Neuronal stem cell (in vitro differentiated cells): ENCODE results near the gene CST4.
"Not testable (repeated sequence)": the region's sequence is repeated elsewhere in the genome, so short reads cannot be mapped to it uniquely, and the experiment has no call there.

Source experiments
- DNase-seq: peaks from one replicate; pipeline ENCODE4 v3.0.0-alpha.2; 2013; ENCODE audit warnings: low spot score
- H2AFZ ChIP-seq: one replicate; pipeline ENCODE4 v1.6.1; 2013; ENCODE audit warnings: mild to moderate bottlenecking, low read length, inconsistent platforms
- H2AK5ac ChIP-seq: 2 replicates; pipeline ENCODE4 v1.6.1; 2013; ENCODE audit warnings: low read depth, mild to moderate bottlenecking, inconsistent platforms, low read length, moderate library complexity, mixed read lengths
- H2BK120ac ChIP-seq: 2 replicates; pipeline ENCODE4 v1.6.1; 2013; ENCODE audit warnings: low read depth, mild to moderate bottlenecking, inconsistent platforms, low read length, moderate library complexity, mixed read lengths
- H2BK12ac ChIP-seq: one replicate; pipeline ENCODE4 v1.6.1; 2013; ENCODE audit warnings: low read length, inconsistent platforms
- H2BK15ac ChIP-seq: 2 replicates; pipeline ENCODE4 v1.6.1; 2013; ENCODE audit warnings: mild to moderate bottlenecking, low read length, inconsistent platforms, mixed read lengths
- H2BK5ac ChIP-seq: one replicate; pipeline ENCODE4 v1.6.1; 2013; ENCODE audit warnings: inconsistent platforms, mild to moderate bottlenecking, low read length, moderate library complexity
- H3K14ac ChIP-seq: one replicate; pipeline ENCODE4 v1.6.1; 2013; ENCODE audit warnings: low read length, inconsistent platforms
- H3K18ac ChIP-seq: 2 replicates; pipeline ENCODE4 v1.6.1; 2013; ENCODE audit warnings: low read length, inconsistent platforms
- H3K23ac ChIP-seq: 2 replicates; pipeline ENCODE4 v1.6.1; 2013; ENCODE audit warnings: low read depth, mild to moderate bottlenecking, mixed read lengths, low read length, inconsistent platforms; ENCODE audit not compliant: poor library complexity
- H3K27ac ChIP-seq: replicated peaks from 3 replicates; pipeline ENCODE4 v1.5.1; 2013; ENCODE audit warnings: low read length, inconsistent platforms
- H3K27me3 ChIP-seq, 3 experiments: 2 replicates each; pipeline ENCODE4 v1.6.1; 2013; ENCODE audit warnings: low read length in 3 of 3, mild to moderate bottlenecking in 2 of 3, inconsistent platforms in 1 of 3, low read depth in 1 of 3, mixed read lengths in 1 of 3, moderate library complexity in 1 of 3; ENCODE audit not compliant: control insufficient read depth in 3 of 3, insufficient read depth in 3 of 3
- H3K36me3 ChIP-seq, 2 donors: replicated peaks in 1 of 2; 2 replicates each; pipeline ENCODE4 v1.6.1; 2013; ENCODE audit warnings: low read length in 2 of 2; ENCODE audit not compliant: control insufficient read depth in 2 of 2, insufficient read depth in 2 of 2
- H3K4ac ChIP-seq: 2 replicates; pipeline ENCODE4 v1.6.1; 2013; ENCODE audit warnings: inconsistent platforms, mild to moderate bottlenecking, low read length, moderate library complexity
- H3K4me1 ChIP-seq, 2 donors: 1 replicate in 1 of 2; 2 replicates in 1 of 2; pipeline ENCODE4 v1.6.1; 2013; ENCODE audit warnings: low read length in 2 of 2, low read depth in 1 of 2; ENCODE audit not compliant: control insufficient read depth in 2 of 2, insufficient read depth in 1 of 2
- H3K4me2 ChIP-seq: one replicate; pipeline ENCODE4 v1.6.1; 2013; ENCODE audit warnings: mild to moderate bottlenecking, low read length, inconsistent platforms; ENCODE audit not compliant: insufficient read depth, poor library complexity, severe bottlenecking
- H3K4me3 ChIP-seq, 2 donors: 2 replicates each; pipeline ENCODE4 v1.5.1; 2013; ENCODE audit warnings: low read length in 2 of 2, mild to moderate bottlenecking in 2 of 2, inconsistent platforms in 1 of 2, moderate library complexity in 1 of 2
- H3K79me1 ChIP-seq: one replicate; pipeline ENCODE4 v1.6.1; 2013; ENCODE audit warnings: low read depth, mild to moderate bottlenecking, inconsistent platforms, low read length, moderate library complexity
- H3K9ac ChIP-seq: one replicate; pipeline ENCODE4 v1.6.1; 2013; ENCODE audit warnings: mild to moderate bottlenecking, low read depth, low read length, inconsistent platforms; ENCODE audit not compliant: poor library complexity
- H3K9me3 ChIP-seq, 2 donors: replicated peaks in 1 of 2; 2 replicates each; pipeline versions ENCODE3 to v1.6.1; 2013; ENCODE audit warnings: low read length in 2 of 2, mild to moderate bottlenecking in 2 of 2, inconsistent platforms in 1 of 2, low read depth in 1 of 2, mixed read lengths in 1 of 2, moderate library complexity in 1 of 2; ENCODE audit not compliant: control insufficient read depth in 2 of 2, insufficient read depth in 1 of 2
- H4K8ac ChIP-seq: one replicate; pipeline ENCODE4 v1.6.1; 2013; ENCODE audit warnings: low read depth, mild to moderate bottlenecking, inconsistent platforms, low read length, moderate library complexity
- H4K91ac ChIP-seq: one replicate; pipeline ENCODE4 v1.6.1; 2013; ENCODE audit warnings: low read length, low read depth, mild to moderate bottlenecking, inconsistent platforms; ENCODE audit not compliant: poor library complexity
- WGBS, 2 donors: extraction: QIAGEN DNeasy Blood & Tissue Kit; methylation state at CpG; one replicate each; pipeline ENCODE4 v1.1.7; 2013; ENCODE audit warnings: missing lambda C conversion rate in 2 of 2, mixed read lengths in 1 of 2; ENCODE audit not compliant: insufficient read length in 2 of 2, insufficient replicate concordance in 1 of 2; ENCODE audit errors: extremely low coverage in 2 of 2; 5-methylcytosine and 5-hydroxymethylcytosine counted together

CST4 gene

DNA sequence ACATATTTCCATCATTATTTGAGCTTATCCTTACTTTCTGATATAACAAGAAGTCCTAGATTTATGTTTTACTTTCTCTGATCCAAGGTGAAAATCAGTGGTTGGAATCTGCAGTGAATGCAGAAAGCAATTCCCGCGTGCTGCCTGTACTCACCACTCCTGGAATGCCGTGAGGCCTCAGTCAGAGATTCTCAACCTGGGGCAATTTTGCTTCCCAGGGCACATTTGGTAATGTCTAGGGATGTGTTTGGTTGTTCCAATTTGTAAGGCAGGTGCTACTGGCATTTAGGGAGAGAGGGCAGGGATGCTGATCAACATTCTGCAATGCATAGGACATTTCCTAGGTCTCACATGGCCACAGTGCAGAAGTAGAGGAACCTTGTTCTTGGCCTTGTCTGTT, 23.9 kb downstream of the CST4 start:
- Histone ChIP-seq H2BK12ac (no peak overlapping the region), H3K4me3 (no peak overlapping the region), H3K9ac (no peak overlapping the region), H2AK5ac (no peak overlapping the region), H3K27me3 (peaks cover 0 to 10% (median 0%) of the 10 kb centered on the region in 3 experiments), H3K9me3 (no peaks in the 10 kb centered on the region), H2BK120ac (no peak overlapping the region), H3K23ac (no peak overlapping the region), H4K91ac (no peak overlapping the region), H3K14ac (no peak overlapping the region), H3K4me1 (peaks cover 0 to 8% of the 10 kb centered on the region in 2 donors), H3K4ac (no peak overlapping the region), H3K79me1 (no peaks in the 10 kb centered on the region), H4K8ac (peak overlapping the region; percentile 86), H2BK5ac (no peak overlapping the region), H3K36me3 (no peaks in the 10 kb centered on the region), H3K27ac (no peak overlapping the region), H2BK15ac (no peak overlapping the region), H3K4me2 (no peak overlapping the region), H2AFZ (no peak overlapping the region), H3K18ac (no peak overlapping the region)
- no peak for DNase-seq
- no CpG with 5 or more reads among the region's 3 CpGs for WGBS, 2 donors

DNA sequence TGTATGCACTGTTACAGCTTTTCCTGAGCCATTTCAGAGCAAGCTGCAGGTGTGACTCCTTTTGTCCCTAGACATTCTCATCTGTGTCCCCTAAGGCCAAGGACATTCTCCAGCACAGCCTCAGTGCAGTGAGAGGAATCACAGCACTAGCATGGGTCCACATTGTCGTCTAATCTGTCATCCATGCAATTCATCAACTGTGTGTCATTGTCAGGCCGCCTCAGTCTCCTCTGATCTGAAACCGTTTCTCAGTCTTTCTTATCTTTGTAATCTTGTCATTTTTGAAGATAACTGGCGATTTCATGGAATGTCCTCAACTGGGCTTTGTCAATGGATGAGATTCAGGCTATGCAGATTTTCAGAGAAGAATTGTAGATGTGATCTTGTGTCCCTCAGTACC, 24.8 kb downstream of the CST4 start:
- DNase-seq, H3K79me1 ChIP-seq, H3K36me3 ChIP-seq, H3K18ac ChIP-seq, H3K14ac ChIP-seq, H2BK12ac ChIP-seq, H3K4ac ChIP-seq, H3K4me2 ChIP-seq, H3K9ac ChIP-seq, H4K8ac ChIP-seq, H2BK5ac ChIP-seq, H3K4me1 ChIP-seq, H4K91ac ChIP-seq, H2BK120ac ChIP-seq, H3K4me3 ChIP-seq, H3K9me3 ChIP-seq, H3K23ac ChIP-seq, H2BK15ac ChIP-seq, H3K27me3 ChIP-seq, H2AFZ ChIP-seq, H2AK5ac ChIP-seq, H3K27ac ChIP-seq: not testable (repeated sequence)
- WGBS, 2 donors, result no CpG with 5 or more reads among the region's 4 CpGs

DNA sequence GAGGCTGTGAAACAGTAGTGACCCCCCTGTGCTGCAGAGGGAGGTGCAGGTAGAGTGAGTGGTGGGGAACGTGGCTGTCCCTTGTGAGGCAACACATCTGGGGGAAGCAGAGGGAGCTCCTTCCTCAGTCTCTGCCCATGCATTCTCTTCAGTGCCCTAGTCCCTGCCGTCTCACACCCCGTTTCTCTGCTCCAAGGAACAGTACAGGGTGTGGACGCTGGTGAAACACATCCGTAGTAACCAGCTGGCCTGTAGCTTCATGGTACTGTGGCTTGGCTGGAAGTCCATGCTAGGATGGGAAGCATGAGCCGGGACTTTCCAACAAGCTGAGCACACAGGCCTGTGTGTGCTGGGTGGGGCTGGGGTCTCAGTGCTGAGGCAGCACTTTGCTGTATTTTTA, 25.7 kb downstream of the CST4 start:
- Histone ChIP-seq H3K4me3 (peak overlapping the region in 1 of 2 donors; percentile 58), H2AFZ (no peak overlapping the region), H3K4ac (no peak overlapping the region), H3K27ac (no peak overlapping the region), H3K4me1 (peaks cover 0 to 8% of the 10 kb centered on the region in 2 donors), H3K9me3 (no peaks in the 10 kb centered on the region), H4K8ac (no peak overlapping the region), H3K18ac (peak overlapping the region; percentile 57), H2AK5ac (peak overlapping the region; percentile 73), H3K14ac (no peak overlapping the region), H3K4me2 (no peak overlapping the region), H2BK12ac (no peak overlapping the region), H3K23ac (peak overlapping the region; percentile 16), H3K27me3 (peaks cover 0 to 13% (median 0%) of the 10 kb centered on the region in 3 experiments), H2BK15ac (no peak overlapping the region), H3K79me1 (no peaks in the 10 kb centered on the region), H3K9ac (no peak overlapping the region), H2BK120ac (no peak overlapping the region), H4K91ac (no peak overlapping the region), H2BK5ac (no peak overlapping the region), H3K36me3 (no peaks in the 10 kb centered on the region)
- DNase-seq, result no peak
- WGBS, 2 donors, result no CpG with 5 or more reads among the region's 6 CpGs

DNA sequence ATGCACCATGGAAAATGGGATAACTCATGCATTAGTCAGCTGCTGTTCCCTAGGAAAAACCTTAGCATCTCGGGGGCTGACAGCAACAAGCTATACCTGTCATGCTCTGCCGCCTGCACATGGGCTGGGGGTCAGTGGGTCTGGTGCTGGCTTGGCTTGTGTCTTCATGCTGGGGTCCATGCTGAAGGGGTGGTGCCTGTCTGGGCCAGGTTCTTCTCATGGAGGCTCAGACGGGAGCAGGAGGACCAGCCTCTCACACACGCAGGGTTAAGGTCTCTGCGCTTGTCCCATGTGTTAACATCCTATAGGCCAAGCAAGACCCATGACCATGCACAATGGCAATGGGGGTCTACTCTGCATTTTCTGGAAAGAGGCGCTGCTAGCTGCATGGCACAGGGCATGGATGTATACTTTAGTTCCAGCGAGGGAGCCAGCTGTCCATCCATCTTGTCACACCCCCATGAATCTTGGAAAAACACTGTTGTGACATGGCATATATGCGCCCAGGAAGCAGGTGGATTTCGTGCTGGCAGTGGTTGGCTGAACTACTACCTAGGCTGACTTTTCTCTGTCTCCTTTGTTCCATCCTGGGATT, 26.5 kb downstream of the CST4 start:
- no peaks in the 10 kb centered on the region for H3K9me3 ChIP-seq
- no peak overlapping the region for H2BK12ac ChIP-seq
- peaks cover 0 to 21% (median 0%) of the 10 kb centered on the region in 3 experiments for H3K27me3 ChIP-seq
- no peaks in the 10 kb centered on the region for H3K36me3 ChIP-seq
- no peak overlapping the region for H3K9ac ChIP-seq
- no peak overlapping the region for H3K23ac ChIP-seq
- no peak overlapping the region for H3K4me2 ChIP-seq
- H2AFZ ChIP-seq, result no peak overlapping the region
- H3K4ac ChIP-seq, result no peak overlapping the region
- no peak overlapping the region for H3K27ac ChIP-seq
- H4K8ac ChIP-seq, result no peak overlapping the region
- no peak overlapping the region for H3K14ac ChIP-seq
- H3K18ac ChIP-seq, result no peak overlapping the region
- H2BK120ac ChIP-seq, result no peak overlapping the region
- no peaks in the 10 kb centered on the region for H3K79me1 ChIP-seq
- DNase-seq, result no peak
- H2BK5ac ChIP-seq, result no peak overlapping the region
- no peak overlapping the region for H3K4me3 ChIP-seq
- no peak overlapping the region for H2AK5ac ChIP-seq
- no peak overlapping the region for H2BK15ac ChIP-seq
- no peak overlapping the region for H4K91ac ChIP-seq
- peaks cover 0 to 8% of the 10 kb centered on the region in 2 donors for H3K4me1 ChIP-seq
- no CpG with 5 or more reads among the region's 9 CpGs for WGBS, 2 donors
